ENCODE measurements around the gene CHST8.

Gene CHST8

GRCh38 chr19:33805313-33805712, 183.6 kb downstream of the CHST8 start:
- H3K4me3 ChIP-seq: no peak overlapping the region
- TF ChIP-seq FOXP2 (optimal IDR thresholded peaks at IDR 0.05; ENCODE audit: control extremely low read depth, extremely low read length, insufficient read depth): no peak
- TF ChIP-seq EZH2 (IDR thresholded peaks at IDR 0.05): no peak
- no peak for TF ChIP-seq POLR2AphosphoS5 (IDR thresholded peaks at IDR 0.05; ENCODE audit: borderline replicate concordance, low read depth, low read length)
- peaks cover 7% of the 10 kb centered on the region; the same call in 1 of the 2 replicates for H3K36me3 ChIP-seq (ENCODE audit: insufficient read depth, low read length)
- no peaks in the 10 kb centered on the region for H3K9me3 ChIP-seq (ENCODE audit: low read depth, low read length)
- no peak overlapping the region for H3K9ac ChIP-seq (ENCODE audit: insufficient read length)
- DNase-seq (ENCODE audit: low read depth, low spot score): no peak
- no peak overlapping the region for H3K27ac ChIP-seq

- Histone ChIP-seq H3K27ac (no peak overlapping the region), H3K9ac (ENCODE audit: insufficient read length) (no peak overlapping the region), H3K4me3 (no peak overlapping the region), H3K9me3 (ENCODE audit: low read depth, low read length) (no peaks in the 10 kb centered on the region), H3K36me3 (ENCODE audit: insufficient read depth, low read length) (peaks cover 7% of the 10 kb centered on the region; the same call in 1 of the 2 replicates)
- TF ChIP-seq EZH2 (IDR thresholded peaks at IDR 0.05): no peak
- TF ChIP-seq FOXP2 (optimal IDR thresholded peaks at IDR 0.05; ENCODE audit: control extremely low read depth, extremely low read length, insufficient read depth): no peak
- DNase-seq (ENCODE audit: low read depth, low spot score): no peak
These were observed 184.2 kb downstream of the CHST8 start for GRCh38 chr19:33805840-33806433.

DNA sequence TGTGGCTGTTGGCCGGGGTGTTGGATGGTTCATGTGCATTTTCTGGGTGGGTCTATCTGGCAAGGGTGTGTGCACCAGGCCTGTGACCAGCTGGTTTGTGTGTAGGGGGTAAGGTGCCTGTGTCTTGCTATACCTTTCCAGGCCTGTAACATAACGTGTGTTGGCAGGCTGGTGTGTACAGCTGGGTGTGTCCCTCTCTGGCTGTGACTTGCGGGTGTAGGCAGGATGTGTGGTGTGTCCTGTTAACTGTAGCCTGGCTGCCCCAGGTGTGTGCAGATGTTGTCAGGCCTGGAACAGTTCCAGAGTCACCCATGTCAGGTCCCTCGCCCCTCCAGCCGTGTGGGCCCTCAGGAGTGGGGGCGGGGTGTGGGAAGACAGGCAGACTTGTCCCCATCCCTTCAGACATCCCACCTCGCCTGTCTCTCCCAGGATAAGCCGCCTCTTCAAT, 184.7 kb downstream of the CHST8 start:
- H3K9ac ChIP-seq (ENCODE audit: insufficient read length): no peak overlapping the region
- no peak for DNase-seq (ENCODE audit: low read depth, low spot score)
- H3K4me3 ChIP-seq: no peak overlapping the region
- no peak for TF ChIP-seq EZH2 (IDR thresholded peaks at IDR 0.05)
- TF ChIP-seq POLR2AphosphoS5 (IDR thresholded peaks at IDR 0.05; ENCODE audit: borderline replicate concordance, low read depth, low read length): no peak
- no peak for TF ChIP-seq FOXP2 (optimal IDR thresholded peaks at IDR 0.05; ENCODE audit: control extremely low read depth, extremely low read length, insufficient read depth)
- peaks cover 3% of the 10 kb centered on the region; the same call in 1 of the 2 replicates for H3K36me3 ChIP-seq (ENCODE audit: insufficient read depth, low read length)
- no peaks in the 10 kb centered on the region for H3K9me3 ChIP-seq (ENCODE audit: low read depth, low read length)
- no peak overlapping the region for H3K27ac ChIP-seq

- no peak overlapping the region for H3K4me3 ChIP-seq
- TF ChIP-seq FOXP2 (optimal IDR thresholded peaks at IDR 0.05; ENCODE audit: control extremely low read depth, extremely low read length, insufficient read depth) (no peak), POLR2AphosphoS5 (IDR thresholded peaks at IDR 0.05; ENCODE audit: borderline replicate concordance, low read depth, low read length) (no peak), EZH2 (IDR thresholded peaks at IDR 0.05) (no peak)
- no peak overlapping the region for H3K27ac ChIP-seq
- no peak overlapping the region for H3K9ac ChIP-seq (ENCODE audit: insufficient read length)
- peaks cover 3% of the 10 kb centered on the region; the same call in 1 of the 2 replicates for H3K36me3 ChIP-seq (ENCODE audit: insufficient read depth, low read length)
- no peaks in the 10 kb centered on the region for H3K9me3 ChIP-seq (ENCODE audit: low read depth, low read length)
- DNase-seq (ENCODE audit: low read depth, low spot score): no peak
These were observed 186.6 kb downstream of the CHST8 start for GRCh38 chr19:33808399-33808798.

- Histone ChIP-seq H3K4me3 (no peak overlapping the region), H3K36me3 (ENCODE audit: insufficient read depth, low read length) (peaks cover 3% of the 10 kb centered on the region; the same call in 1 of the 2 replicates), H3K9me3 (ENCODE audit: low read depth, low read length) (no peaks in the 10 kb centered on the region), H3K27ac (no peak overlapping the region), H3K9ac (ENCODE audit: insufficient read length) (no peak overlapping the region)
- TF ChIP-seq POLR2AphosphoS5 (IDR thresholded peaks at IDR 0.05; ENCODE audit: borderline replicate concordance, low read depth, low read length) (no peak), EZH2 (IDR thresholded peaks at IDR 0.05) (no peak), FOXP2 (optimal IDR thresholded peaks at IDR 0.05; ENCODE audit: control extremely low read depth, extremely low read length, insufficient read depth) (no peak)
- no peak for DNase-seq (ENCODE audit: low read depth, low spot score)
These were observed 188.2 kb downstream of the CHST8 start for GRCh38 chr19:33809960-33810359.

DNA sequence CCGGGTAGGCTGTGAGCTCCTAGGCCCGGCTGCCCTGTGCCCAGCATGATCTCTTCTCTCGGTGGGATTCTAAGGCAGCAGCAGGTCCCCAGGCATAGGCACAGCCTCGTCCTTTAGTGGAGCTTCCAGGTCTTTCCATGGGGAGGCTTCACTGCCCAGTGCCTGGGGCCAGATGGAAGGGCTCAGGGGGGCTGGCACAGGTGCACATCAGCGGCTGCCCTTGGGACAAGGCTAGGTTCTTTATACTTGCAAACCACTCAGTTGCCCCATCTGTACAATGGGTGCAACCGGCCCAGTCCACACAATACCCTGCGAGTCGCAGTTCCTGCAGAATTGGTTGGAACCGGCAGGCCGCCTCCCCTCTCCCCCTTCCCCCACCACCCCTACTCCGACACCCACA, 189.1 kb downstream of the CHST8 start:
- Histone ChIP-seq H3K9me3 (ENCODE audit: low read depth, low read length) (no peaks in the 10 kb centered on the region), H3K9ac (ENCODE audit: insufficient read length) (no peak overlapping the region), H3K4me3 (no peak overlapping the region), H3K27ac (no peak overlapping the region), H3K36me3 (ENCODE audit: insufficient read depth, low read length) (peaks cover 3% of the 10 kb centered on the region; the same call in 1 of the 2 replicates)
- DNase-seq (ENCODE audit: low read depth, low spot score): no peak
- TF ChIP-seq POLR2AphosphoS5 (IDR thresholded peaks at IDR 0.05; ENCODE audit: borderline replicate concordance, low read depth, low read length) (no peak), EZH2 (IDR thresholded peaks at IDR 0.05) (no peak), FOXP2 (optimal IDR thresholded peaks at IDR 0.05; ENCODE audit: control extremely low read depth, extremely low read length, insufficient read depth) (no peak)

GRCh38 chr19:33811246-33811645, 189.5 kb downstream of the CHST8 start:
- H3K36me3 ChIP-seq (ENCODE audit: insufficient read depth, low read length): peaks cover 3% of the 10 kb centered on the region; the same call in 1 of the 2 replicates

GRCh38 chr19:33811736-33812387, 190.1 kb downstream of the CHST8 start:
- H3K27ac ChIP-seq: no peak overlapping the region
- no peaks in the 10 kb centered on the region for H3K9me3 ChIP-seq (ENCODE audit: low read depth, low read length)
- no peak overlapping the region for H3K9ac ChIP-seq (ENCODE audit: insufficient read length)
- no peak for DNase-seq (ENCODE audit: low read depth, low spot score)
- H3K36me3 ChIP-seq (ENCODE audit: insufficient read depth, low read length): peaks cover under 1% of the 10 kb centered on the region; the same call in 1 of the 2 replicates
- TF ChIP-seq EZH2 (IDR thresholded peaks at IDR 0.05) (no peak), POLR2AphosphoS5 (IDR thresholded peaks at IDR 0.05; ENCODE audit: borderline replicate concordance, low read depth, low read length) (no peak), FOXP2 (optimal IDR thresholded peaks at IDR 0.05; ENCODE audit: control extremely low read depth, extremely low read length, insufficient read depth) (no peak)
- no peak overlapping the region for H3K4me3 ChIP-seq

More at GRCh38 chr19:33811246-33811645, 189.5 kb downstream of the CHST8 start:
- TF ChIP-seq EZH2 (IDR thresholded peaks at IDR 0.05) (no peak), FOXP2 (optimal IDR thresholded peaks at IDR 0.05; ENCODE audit: control extremely low read depth, extremely low read length, insufficient read depth) (no peak), POLR2AphosphoS5 (IDR thresholded peaks at IDR 0.05; ENCODE audit: borderline replicate concordance, low read depth, low read length) (no peak)
- Histone ChIP-seq H3K9me3 (ENCODE audit: low read depth, low read length) (no peaks in the 10 kb centered on the region), H3K4me3 (no peak overlapping the region), H3K9ac (ENCODE audit: insufficient read length) (no peak overlapping the region), H3K27ac (no peak overlapping the region)
- no peak for DNase-seq (ENCODE audit: low read depth, low spot score)
